ENCODE data around the gene TNRC18. TPM values are rescaled to one million over a fixed set of nuclear protein-coding genes. Genes with fewer than 3 reads are reported as not detected.

The TNRC18 gene
- total RNA-seq, 1 donor from 2014 or later: 197 TPM

DNA sequence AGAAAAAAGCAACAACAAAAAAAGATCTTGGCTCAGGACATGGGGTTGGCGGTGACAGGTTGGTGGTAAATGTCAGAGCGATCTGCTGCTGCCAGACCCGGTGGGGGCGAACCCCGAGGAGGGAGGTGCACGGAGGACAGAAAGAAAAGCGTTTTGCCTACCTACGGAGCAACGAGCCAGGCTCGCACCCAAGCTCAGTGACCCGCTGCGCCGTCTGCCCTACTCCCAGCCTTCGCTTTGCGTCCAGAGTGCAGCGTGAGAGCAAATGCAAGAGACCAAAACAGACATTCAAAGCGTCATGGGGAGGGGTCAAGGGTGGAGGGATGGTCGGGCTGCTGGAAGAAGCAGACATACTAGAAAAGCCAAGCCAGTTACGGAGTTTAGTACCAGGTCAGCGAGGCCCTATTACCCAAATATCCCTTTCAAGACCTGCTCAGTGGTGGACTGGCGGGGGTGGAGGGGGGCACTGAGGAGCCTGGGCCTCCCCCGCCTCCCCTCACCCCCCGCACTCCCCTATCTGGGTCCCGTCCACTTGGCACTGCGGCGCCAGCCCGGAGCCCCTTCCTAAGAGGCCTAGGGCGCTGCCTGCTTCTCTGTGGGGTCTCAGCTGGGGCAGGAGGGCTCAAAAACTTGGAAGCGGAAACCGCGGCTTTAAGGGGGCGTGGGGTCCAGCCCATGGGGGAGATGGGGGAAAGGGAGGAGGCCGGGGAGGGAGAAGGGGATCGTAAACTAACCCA, 74.0 kb downstream of the TNRC18 start:
- Mint-ChIP-seq H3K27me3 (no peaks in the 10 kb centered on the region), H3K36me3 (ENCODE audit: insufficient read depth) (peaks cover 38% of the 10 kb centered on the region)
- TF ChIP-seq, protein P1, sequence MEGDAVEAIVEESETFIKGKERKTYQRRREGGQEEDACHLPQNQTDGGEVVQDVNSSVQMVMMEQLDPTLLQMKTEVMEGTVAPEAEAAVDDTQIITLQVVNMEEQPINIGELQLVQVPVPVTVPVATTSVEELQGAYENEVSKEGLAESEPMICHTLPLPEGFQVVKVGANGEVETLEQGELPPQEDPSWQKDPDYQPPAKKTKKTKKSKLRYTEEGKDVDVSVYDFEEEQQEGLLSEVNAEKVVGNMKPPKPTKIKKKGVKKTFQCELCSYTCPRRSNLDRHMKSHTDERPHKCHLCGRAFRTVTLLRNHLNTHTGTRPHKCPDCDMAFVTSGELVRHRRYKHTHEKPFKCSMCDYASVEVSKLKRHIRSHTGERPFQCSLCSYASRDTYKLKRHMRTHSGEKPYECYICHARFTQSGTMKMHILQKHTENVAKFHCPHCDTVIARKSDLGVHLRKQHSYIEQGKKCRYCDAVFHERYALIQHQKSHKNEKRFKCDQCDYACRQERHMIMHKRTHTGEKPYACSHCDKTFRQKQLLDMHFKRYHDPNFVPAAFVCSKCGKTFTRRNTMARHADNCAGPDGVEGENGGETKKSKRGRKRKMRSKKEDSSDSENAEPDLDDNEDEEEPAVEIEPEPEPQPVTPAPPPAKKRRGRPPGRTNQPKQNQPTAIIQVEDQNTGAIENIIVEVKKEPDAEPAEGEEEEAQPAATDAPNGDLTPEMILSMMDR (IDR thresholded peaks at IDR 0.05; ENCODE audit: unreplicated experiment): no peak

DNA sequence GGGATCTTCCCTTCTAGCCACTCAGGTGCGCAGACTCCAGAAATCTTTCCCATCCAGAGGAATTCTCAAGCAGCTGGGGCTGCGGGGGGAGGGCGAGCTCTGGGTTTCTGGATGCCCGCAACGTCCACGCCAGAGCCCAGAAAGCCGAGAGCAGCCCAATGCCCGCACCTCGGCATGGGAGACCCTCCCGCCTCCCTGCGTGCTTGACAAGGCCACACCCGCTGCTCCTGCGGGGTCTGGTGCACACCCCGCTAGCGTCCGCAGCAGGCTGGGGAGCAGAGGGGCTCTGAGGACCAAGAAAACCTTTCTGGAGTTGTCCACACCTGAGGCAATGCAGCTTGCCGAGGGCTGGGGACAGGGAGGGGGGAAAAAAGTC, 74.6 kb downstream of the TNRC18 start:
- Mint-ChIP-seq H3K27me3 (no peaks in the 10 kb centered on the region), H3K4me1 (ENCODE audit: low read depth) (peaks cover 6% of the 10 kb centered on the region), H3K27ac (no peak overlapping the region), H3K9me3 (ENCODE audit: low read depth) (peaks cover 3% of the 10 kb centered on the region), H3K4me3 (ENCODE audit: low read depth) (no peak overlapping the region), H3K36me3 (ENCODE audit: insufficient read depth) (peaks cover 39% of the 10 kb centered on the region)
- no peak for DNase-seq (ENCODE audit: low spot score, unreplicated experiment)
- TF ChIP-seq, protein P1 (IDR thresholded peaks at IDR 0.05; ENCODE audit: unreplicated experiment): no peak

More for the DNA sequence above, 74.0 kb downstream of the TNRC18 start:
- no peak for DNase-seq (ENCODE audit: low spot score, unreplicated experiment)
- H3K9me3 Mint-ChIP-seq (ENCODE audit: low read depth): no peaks in the 10 kb centered on the region
- H3K27ac Mint-ChIP-seq: peak overlapping the region; percentile 67
- H3K4me1 Mint-ChIP-seq (ENCODE audit: low read depth): peaks cover 11% of the 10 kb centered on the region
- H3K4me3 Mint-ChIP-seq (ENCODE audit: low read depth): no peak overlapping the region

DNA sequence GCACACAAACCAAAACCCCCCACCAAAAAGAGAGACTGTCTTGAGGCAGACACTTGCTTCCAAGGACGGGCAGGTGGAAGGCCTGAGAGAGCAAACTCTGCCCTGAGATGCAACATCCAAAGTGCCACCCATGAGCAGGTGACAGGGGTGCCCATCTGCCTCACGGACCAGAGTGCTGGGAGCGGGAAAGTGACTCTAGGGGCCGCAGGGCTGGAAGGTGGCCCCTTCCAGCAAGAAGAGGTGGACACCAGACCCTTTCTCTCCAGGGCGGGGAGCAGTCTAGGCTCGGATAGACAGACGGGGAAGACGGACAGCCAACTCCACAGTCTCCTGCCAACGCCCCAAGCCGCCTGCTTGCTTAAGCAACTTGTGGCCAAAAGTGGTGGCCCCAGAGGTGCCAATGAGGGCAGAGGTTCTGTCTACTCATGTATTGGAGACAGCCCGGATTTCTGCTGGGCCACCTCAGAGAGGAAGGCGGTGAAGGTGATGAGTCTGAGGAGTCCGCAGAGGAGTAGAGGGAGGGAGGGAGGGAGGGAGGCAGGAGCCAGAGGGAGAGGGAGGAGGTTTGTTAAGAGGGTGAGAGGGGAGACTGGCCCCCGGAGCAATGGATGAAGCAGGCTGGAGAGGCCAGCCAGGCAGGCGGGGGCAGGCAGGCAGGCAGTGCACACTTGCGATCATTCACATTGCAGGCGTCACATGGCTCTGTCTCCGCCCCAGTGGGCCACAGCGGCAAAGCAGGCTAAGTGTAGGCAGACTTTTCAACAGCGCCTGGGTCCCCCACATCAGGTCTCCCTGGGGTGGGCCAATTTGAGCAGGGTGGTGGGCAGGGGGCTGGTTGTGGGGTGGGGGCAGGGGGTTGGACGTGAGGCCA, 75.3 kb downstream of the TNRC18 start:
- TF ChIP-seq, protein P1 (IDR thresholded peaks at IDR 0.05; ENCODE audit: unreplicated experiment): no peak
- DNase-seq (ENCODE audit: low spot score, unreplicated experiment): no peak
- Mint-ChIP-seq H3K4me1 (ENCODE audit: low read depth) (peaks cover 2% of the 10 kb centered on the region), H3K27me3 (no peaks in the 10 kb centered on the region), H3K27ac (peak overlapping the region; percentile 84), H3K4me3 (ENCODE audit: low read depth) (no peak overlapping the region), H3K9me3 (ENCODE audit: low read depth) (peaks cover 7% of the 10 kb centered on the region), H3K36me3 (ENCODE audit: insufficient read depth) (peaks cover 40% of the 10 kb centered on the region)

DNA sequence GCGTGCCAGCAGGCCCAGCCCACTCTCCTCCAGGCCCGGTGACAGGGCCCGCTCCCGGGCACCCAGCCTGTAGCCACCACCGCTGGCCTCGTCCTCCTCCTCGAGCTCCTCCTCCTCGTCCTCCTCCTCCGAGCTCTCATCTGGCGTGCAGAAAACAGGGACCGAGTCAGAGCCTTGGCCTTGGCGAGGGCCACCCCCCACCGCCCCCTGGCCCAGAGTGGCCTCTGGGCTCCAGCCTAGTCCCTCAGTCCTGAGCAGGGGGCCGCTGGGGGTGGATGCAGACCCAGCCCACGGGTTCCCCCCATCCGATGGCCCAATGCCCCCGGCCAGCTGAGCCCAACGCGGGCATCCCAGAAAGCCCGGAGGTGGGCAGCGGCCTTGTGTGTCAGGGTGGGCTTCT, 78.0 kb downstream of the TNRC18 start:
- H3K36me3 Mint-ChIP-seq (ENCODE audit: insufficient read depth): peaks cover 45% of the 10 kb centered on the region
- no peaks in the 10 kb centered on the region for H3K4me1 Mint-ChIP-seq (ENCODE audit: low read depth)
- TF ChIP-seq, protein P1 (IDR thresholded peaks at IDR 0.05; ENCODE audit: unreplicated experiment): no peak
- H3K4me3 Mint-ChIP-seq (ENCODE audit: low read depth): no peak overlapping the region
- H3K27ac Mint-ChIP-seq: no peak overlapping the region
- DNase-seq (ENCODE audit: low spot score, unreplicated experiment): no peak
- peaks cover 12% of the 10 kb centered on the region for H3K9me3 Mint-ChIP-seq (ENCODE audit: low read depth)
- no peaks in the 10 kb centered on the region for H3K27me3 Mint-ChIP-seq

DNA sequence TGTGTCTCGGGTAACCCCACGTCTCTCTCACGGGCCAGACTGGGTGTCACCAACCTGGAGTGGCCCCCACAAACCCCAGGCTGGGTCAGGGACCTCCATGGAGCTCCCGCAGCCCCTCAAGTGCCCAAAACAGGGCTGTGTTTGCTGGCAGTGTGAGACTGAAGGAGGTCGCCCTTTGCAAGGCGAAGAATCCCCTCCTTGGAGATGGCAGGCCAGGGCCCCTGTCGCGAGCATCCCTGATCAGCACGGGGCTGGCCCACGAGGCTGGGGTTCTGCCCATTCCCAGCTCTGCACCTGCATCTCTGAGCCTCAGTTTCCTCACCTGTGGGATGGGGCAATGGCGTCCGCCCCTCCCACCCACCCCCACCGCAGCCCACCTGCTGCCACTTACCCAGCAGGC, 78.5 kb downstream of the TNRC18 start:
- H3K36me3 Mint-ChIP-seq (ENCODE audit: insufficient read depth): peaks cover 48% of the 10 kb centered on the region

More for the DNA sequence above, 78.5 kb downstream of the TNRC18 start:
- H3K4me1 Mint-ChIP-seq (ENCODE audit: low read depth): no peaks in the 10 kb centered on the region
- no peaks in the 10 kb centered on the region for H3K27me3 Mint-ChIP-seq
- no peak overlapping the region for H3K27ac Mint-ChIP-seq
- no peak for DNase-seq (ENCODE audit: low spot score, unreplicated experiment)
- TF ChIP-seq, protein P1 (IDR thresholded peaks at IDR 0.05; ENCODE audit: unreplicated experiment): no peak
- H3K4me3 Mint-ChIP-seq (ENCODE audit: low read depth): no peak overlapping the region
- H3K9me3 Mint-ChIP-seq (ENCODE audit: low read depth): peaks cover 12% of the 10 kb centered on the region
